Subcutaneous adipose tissue (tissue), 4 donors: ENCODE measurements around the gene CD82. TPM values are rescaled to one million over a fixed set of nuclear protein-coding genes. Genes with fewer than 3 reads are reported as not detected.

Source experiments
- CTCF ChIP-seq: fragments of 450-650 bp; IDR thresholded peaks from one replicate; pipeline ENCODE4 v1.5.1; 2016; ENCODE audit warnings: low read depth, mild to moderate bottlenecking, control low read depth, antibody characterized with exemption, moderate library complexity
- total RNA-seq, 4 donors: library from RNA; depleted of rRNA; stranded (reverse); fragments of >200 nt; gene quantifications; one replicate each; pipeline ENCODE4 v1.1.0, GENCODE V29; 2016

Gene CD82
- total RNA-seq, 4 donors from 2014 or later = 9.0 to 19.4 (median 14.3) TPM

DNA sequence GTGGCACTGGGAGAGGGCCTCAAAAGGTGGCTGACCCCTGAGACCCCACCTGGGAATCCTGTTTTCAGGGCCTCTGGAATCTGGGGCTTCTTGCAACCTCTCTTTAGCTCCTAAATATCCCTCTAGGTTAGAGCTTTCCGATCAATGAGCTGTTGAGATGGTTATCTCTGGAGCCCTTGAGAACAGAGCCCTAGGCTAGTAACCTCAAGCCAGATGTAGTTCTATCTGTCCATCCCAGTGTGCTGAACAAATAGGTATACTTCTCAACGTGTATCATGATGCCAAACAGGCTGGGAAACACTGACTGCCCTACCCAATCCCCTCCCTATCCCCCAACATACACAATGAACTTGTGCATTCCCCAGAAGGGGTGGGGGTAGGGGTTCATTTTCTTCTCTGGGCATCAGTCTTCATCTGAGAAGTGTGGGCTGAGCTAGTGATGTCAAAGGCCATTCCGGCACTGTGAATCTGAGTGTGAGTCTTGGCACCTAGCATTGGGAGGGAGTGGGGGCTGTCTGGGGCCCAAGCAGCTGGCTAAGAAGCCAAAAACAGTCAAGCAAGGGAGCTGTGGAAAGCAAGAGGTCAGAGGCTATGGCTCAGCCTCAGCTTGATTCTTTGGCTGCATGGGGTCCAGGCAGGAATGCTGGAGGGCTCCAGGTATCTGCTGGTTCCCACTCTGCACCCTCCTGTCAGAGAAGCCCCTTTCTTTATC, 17.3 kb downstream of the CD82 start:
- TF ChIP-seq CTCF = no peak

DNA sequence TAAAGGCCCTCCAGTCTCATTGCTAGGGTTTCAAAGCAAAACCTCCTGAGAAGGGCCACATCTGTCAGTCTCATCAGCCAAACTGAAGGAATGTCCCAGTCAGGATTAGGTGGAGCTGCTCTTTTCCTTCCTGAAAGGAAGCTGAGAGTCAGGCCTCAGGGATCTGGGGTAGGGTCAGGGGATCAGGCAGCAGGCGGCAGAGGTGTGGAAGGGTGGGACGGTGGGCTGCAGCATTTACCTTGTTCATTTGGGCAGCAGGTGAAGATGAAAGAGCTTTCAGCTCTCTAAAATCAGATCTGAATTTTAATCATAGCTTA, 17.8 kb downstream of the CD82 start:
- no peak for TF ChIP-seq CTCF

- no peak for TF ChIP-seq CTCF
These were observed 20.0 kb downstream of the CD82 start for GRCh38 chr11:44585421-44585820.

- no peak for TF ChIP-seq CTCF
These were observed 23.8 kb downstream of the CD82 start for GRCh38 chr11:44589301-44589700.

- no peak for TF ChIP-seq CTCF
These were observed 25.3 kb downstream of the CD82 start for GRCh38 chr11:44590769-44591168.

- no peak for TF ChIP-seq CTCF
These were observed 26.1 kb downstream of the CD82 start for GRCh38 chr11:44591557-44591956.

DNA sequence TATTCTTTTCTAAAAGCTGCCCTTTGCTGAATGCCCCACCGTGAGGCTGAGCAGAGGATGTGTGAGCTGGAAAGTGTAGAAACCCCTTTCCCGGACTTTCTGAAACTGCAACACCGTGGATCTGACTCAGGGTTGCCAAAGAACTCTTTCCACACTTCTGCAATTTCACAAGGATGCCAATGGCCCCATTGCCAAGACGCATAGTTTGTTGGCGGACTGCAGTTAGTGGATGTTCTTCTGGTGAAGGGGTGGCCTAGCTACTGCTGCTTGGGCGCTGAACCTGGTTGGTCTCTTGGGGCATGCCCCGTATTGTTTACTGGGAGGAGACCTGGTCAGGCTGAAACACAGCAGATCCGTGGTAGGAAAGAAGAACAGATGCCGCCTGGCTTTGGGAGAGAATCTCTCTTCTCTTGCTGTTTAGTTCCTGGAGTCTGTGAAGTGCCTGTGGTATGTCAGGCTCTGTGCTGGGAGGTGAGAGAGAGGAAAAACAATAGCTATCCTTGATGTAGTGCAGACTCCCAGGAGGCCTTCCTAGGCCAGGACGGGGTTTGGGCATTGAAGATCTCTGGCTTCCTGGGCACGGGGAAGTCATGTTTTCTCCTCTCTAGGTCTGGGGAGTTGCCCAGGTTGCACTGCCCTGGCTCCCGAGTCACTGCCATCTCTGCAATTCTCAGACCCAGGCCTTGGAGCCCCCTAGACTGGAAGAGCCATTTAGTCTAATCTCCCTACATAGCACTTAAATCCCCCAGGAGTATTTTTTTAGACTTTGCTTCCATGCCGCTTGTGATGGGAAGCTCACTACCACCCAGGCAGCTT, 26.9 kb downstream of the CD82 start:
- no peak for TF ChIP-seq CTCF
